ENCODE results near the gene EGFR. TPM values are rescaled to one million over a fixed set of nuclear protein-coding genes. Genes with fewer than 3 reads are reported as not detected.

EGFR gene
- total and polyA plus RNA-seq, 11 donors, result 2.3 to 29.6 (median 7.0) TPM

DNA sequence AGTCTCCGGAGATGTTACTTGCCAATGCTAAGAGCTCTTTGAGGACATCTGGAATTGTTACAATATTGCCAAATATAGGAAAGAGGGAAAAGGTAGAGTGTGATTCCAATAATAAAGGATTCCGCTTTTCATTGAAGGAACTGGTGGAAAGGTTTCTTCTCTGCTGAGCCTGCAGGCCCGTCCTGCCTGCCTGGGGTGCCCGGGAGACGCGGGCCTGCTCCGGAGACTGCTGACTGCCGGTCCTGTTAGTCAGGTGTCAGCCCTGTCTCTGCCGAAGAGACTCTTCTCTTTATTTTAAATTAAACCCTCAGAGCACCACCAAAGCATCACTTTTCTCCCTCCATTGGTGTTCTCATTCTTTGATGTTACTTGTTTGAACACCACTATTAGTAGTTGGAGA, 2.2 kb downstream of the EGFR start:
- TF ChIP-seq CTCF (IDR thresholded peaks at IDR 0.05) (no peak), POLR2A (IDR thresholded peaks at IDR 0.05) (no peak)
- Histone ChIP-seq H3K9me3 (no peaks in the 10 kb centered on the region), H3K27ac (peak overlapping the region in 8 of 12 donors; percentile 14 to 95 (median 70)), H3K36me3 (no peaks in the 10 kb centered on the region), H3K4me1 (peaks cover 0 to 32% (median 12%) of the 10 kb centered on the region in 12 donors), H3K4me3 (peak overlapping the region in 9 of 12 donors; percentile 18 to 95 (median 86)), H3K27me3 (peaks cover 0 to 32% (median 14%) of the 10 kb centered on the region in 9 donors)
- DNase-seq (no peak), ATAC-seq (no peak)
- 80 to 88% (median 85%) methylated on average over 9 of the region's 9 CpGs for WGBS, 4 donors
- intact Hi-C loops (cut with DNase I), result loop anchor here in 4 of 10 donors (5.0 to 10.0 kb wide), 6 partner anchors 36 to 234 kb away; no protein-coding TSS in a partner anchor

- Histone ChIP-seq H3K27ac (peak overlapping the region in 9 of 12 donors; percentile 2 to 95 (median 35)), H3K36me3 (no peaks in the 10 kb centered on the region), H3K4me3 (peak overlapping the region in 10 of 12 donors; percentile 14 to 95 (median 84)), H3K4me1 (peaks cover 0 to 38% (median 18%) of the 10 kb centered on the region in 12 donors), H3K9me3 (no peaks in the 10 kb centered on the region), H3K27me3 (peaks cover 0 to 29% (median 9%) of the 10 kb centered on the region in 9 donors)
- ATAC-seq (peak in 1 of 4 donors; percentile 2), DNase-seq (no peak)
- WGBS, 4 donors, result 66 to 76% (median 72%) methylated on average over 11 to 17 of the region's 17 CpGs
- intact Hi-C loops (cut with DNase I), result loop anchor here in 4 of 10 donors (5.0 to 10.0 kb wide), 6 partner anchors 35 to 233 kb away; no protein-coding TSS in a partner anchor
- TF ChIP-seq CTCF (IDR thresholded peaks at IDR 0.05) (no peak), POLR2A (IDR thresholded peaks at IDR 0.05) (no peak)
Observed at GRCh38 chr7:55022002-55022985, 3.5 kb downstream of the EGFR start.

DNA sequence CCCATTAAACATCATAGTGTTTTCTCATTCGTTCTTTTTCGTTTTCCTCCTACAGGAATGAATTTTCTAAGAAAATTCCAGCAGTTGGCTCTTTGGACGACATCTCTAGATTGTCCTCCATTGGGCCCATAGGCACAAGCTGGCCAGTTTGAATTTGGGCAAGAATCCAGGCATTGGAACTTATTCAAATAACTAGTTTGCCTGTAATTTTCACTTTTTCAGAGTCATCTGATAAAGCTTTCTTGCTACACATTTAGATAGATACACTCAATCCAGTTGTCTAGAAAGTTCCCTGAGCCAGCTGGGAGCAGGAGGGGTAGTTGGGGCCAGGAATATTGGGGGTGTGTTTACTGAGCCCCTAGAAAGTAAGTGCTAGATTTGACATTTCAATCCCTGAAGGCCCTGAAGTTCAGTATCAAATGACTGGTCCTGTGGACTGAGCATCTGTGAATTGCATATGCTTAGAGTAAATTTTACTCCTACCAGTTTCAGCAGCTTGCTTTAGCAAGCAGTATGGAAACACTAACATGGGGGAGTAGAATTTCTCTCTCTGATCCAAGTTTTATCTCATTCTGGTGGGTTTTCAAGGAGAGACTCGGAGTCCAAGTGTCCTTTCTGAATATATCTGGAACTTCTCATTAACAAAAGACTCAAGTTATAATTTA, 5.2 kb downstream of the EGFR start:
- no peak for DNase-seq
- no peak overlapping the region for H3K4me3 ChIP-seq
- no peak for TF ChIP-seq POLR2A (IDR thresholded peaks at IDR 0.05)
- no peak for TF ChIP-seq CTCF (IDR thresholded peaks at IDR 0.05)
- WGBS, 4 donors, result 82 to 91% (median 85%) methylated on average over 4 of the region's 4 CpGs
- no peak overlapping the region for H3K27ac ChIP-seq
- H3K27me3 ChIP-seq, result peaks cover 0 to 12% (median 0%) of the 10 kb centered on the region in 9 donors
- H3K36me3 ChIP-seq, result no peaks in the 10 kb centered on the region
- H3K9me3 ChIP-seq, result no peaks in the 10 kb centered on the region
- no peak for ATAC-seq
- H3K4me1 ChIP-seq, result peaks cover 0 to 34% (median 12%) of the 10 kb centered on the region in 12 donors
- intact Hi-C loops (cut with DNase I), result loop anchor here in 4 of 10 donors (5.0 to 10.0 kb wide), 6 partner anchors 33 to 231 kb away; no protein-coding TSS in a partner anchor

All from heart left ventricle (tissue), 16 donors.